ENCODE results near the gene CEP83. TPM values are rescaled to one million over a fixed set of nuclear protein-coding genes. Genes with fewer than 3 reads are reported as not detected.

Gene CEP83
- total RNA-seq, 1 experiment from 2014 or later: 19.2 TPM

GRCh38 chr12:94261786-94262185, 197.9 kb downstream of the CEP83 start:
- TF ChIP-seq ELF1 (IDR thresholded peaks at IDR 0.05; ENCODE audit: borderline replicate concordance, low read depth) (no peak), ATF3 (IDR thresholded peaks at IDR 0.05) (no peak), TCF7L2 (IDR thresholded peaks at IDR 0.05; ENCODE audit: borderline replicate concordance, extremely low read depth, insufficient read depth, insufficient read length) (no peak), EZH2phosphoT487 (IDR thresholded peaks at IDR 0.05; ENCODE audit: borderline replicate concordance) (no peak), SIN3A (IDR thresholded peaks at IDR 0.05; ENCODE audit: low read depth) (no peak), RAD21 (IDR thresholded peaks at IDR 0.05; ENCODE audit: low read depth) (no peak), FOSL1 (IDR thresholded peaks at IDR 0.05; ENCODE audit: low read depth) (no peak), EGR1 (IDR thresholded peaks at IDR 0.05; ENCODE audit: low read depth) (no peak), MAX (IDR thresholded peaks at IDR 0.05) (no peak), ZNF274 (IDR thresholded peaks at IDR 0.05; ENCODE audit: low read depth, low read length) (no peak), POLR2AphosphoS5 (IDR thresholded peaks at IDR 0.05; ENCODE audit: low read depth, low read length) (no peak), ZFX (IDR thresholded peaks at IDR 0.05) (no peak), JUND (IDR thresholded peaks at IDR 0.05) (no peak), POLR2A (IDR thresholded peaks at IDR 0.05; ENCODE audit: borderline replicate concordance, extremely low read depth, insufficient read depth, insufficient read length) (no peak), SRF (IDR thresholded peaks at IDR 0.05; ENCODE audit: low read depth) (no peak), CBX3 (IDR thresholded peaks at IDR 0.05; ENCODE audit: low read depth) (no peak), CEBPB (IDR thresholded peaks at IDR 0.05; ENCODE audit: low read depth) (no peak)
- TF ChIP-seq, protein P1, sequence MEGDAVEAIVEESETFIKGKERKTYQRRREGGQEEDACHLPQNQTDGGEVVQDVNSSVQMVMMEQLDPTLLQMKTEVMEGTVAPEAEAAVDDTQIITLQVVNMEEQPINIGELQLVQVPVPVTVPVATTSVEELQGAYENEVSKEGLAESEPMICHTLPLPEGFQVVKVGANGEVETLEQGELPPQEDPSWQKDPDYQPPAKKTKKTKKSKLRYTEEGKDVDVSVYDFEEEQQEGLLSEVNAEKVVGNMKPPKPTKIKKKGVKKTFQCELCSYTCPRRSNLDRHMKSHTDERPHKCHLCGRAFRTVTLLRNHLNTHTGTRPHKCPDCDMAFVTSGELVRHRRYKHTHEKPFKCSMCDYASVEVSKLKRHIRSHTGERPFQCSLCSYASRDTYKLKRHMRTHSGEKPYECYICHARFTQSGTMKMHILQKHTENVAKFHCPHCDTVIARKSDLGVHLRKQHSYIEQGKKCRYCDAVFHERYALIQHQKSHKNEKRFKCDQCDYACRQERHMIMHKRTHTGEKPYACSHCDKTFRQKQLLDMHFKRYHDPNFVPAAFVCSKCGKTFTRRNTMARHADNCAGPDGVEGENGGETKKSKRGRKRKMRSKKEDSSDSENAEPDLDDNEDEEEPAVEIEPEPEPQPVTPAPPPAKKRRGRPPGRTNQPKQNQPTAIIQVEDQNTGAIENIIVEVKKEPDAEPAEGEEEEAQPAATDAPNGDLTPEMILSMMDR (IDR thresholded peaks at IDR 0.05 in 2 of 3, conservative IDR thresholded peaks at IDR 0.05 in 1 of 3; ENCODE audit: borderline replicate concordance in 1 of 3, insufficient read depth in 1 of 3, low read depth in 2 of 3, low read length in 2 of 3): no peak
- Histone ChIP-seq H4K20me1 (ENCODE audit: insufficient read depth) (no peaks in the 10 kb centered on the region), H3K79me2 (ENCODE audit: insufficient read depth, low read length) (no peaks in the 10 kb centered on the region), H3K36me3 (ENCODE audit: control insufficient read depth in 1 of 2, insufficient read depth in 2 of 2, low read length in 2 of 2) (no peaks in the 10 kb centered on the region), H3K4me1 (ENCODE audit: control insufficient read depth in 1 of 2, insufficient read depth in 2 of 2, low read length in 2 of 2) (peaks cover 11 to 21% of the 10 kb centered on the region in 2 experiments), H3K27me3 (ENCODE audit: insufficient read depth, low read length) (no peaks in the 10 kb centered on the region), H3K4me2 (ENCODE audit: low read length) (peak overlapping the region; percentile 81), H2AFZ (ENCODE audit: low read depth, low read length, poor library complexity, severe bottlenecking) (peak overlapping the region; percentile 98), H3K27ac (ENCODE audit: low read depth, low read length) (no peak overlapping the region; the same call in 1 of the 2 replicates), H3K9ac (ENCODE audit: low read length) (0 out of 2 replicates have a peak overlapping the region, but pooled peaks have one; percentile 24), H3K9me2 (ENCODE audit: insufficient read depth) (no peaks in the 10 kb centered on the region), H3K9me3 (ENCODE audit: control insufficient read depth in 1 of 2, insufficient read depth in 1 of 2, low read depth in 1 of 2, low read length in 2 of 2) (no peaks in the 10 kb centered on the region), H3K4me3 (replicated peaks in 1 of 2; ENCODE audit: low read depth in 1 of 2, low read length in 2 of 2) (peak overlapping the region; percentile 37 to 57; a peak in 3 of 4 replicates)
- ChIA-PET RAD21 (ENCODE audit: low non-redundant PET in 1 of 2, low total read pairs in 2 of 2, uncharacterized antibody in 2 of 2, unreplicated experiment in 2 of 2) (no interaction called here), CTCF (no interaction called here), POLR2A (no interaction called here)
- no peak for DNase-seq (ENCODE audit: low read depth, low spot score)
- no TSS peak for BruUV-seq (replicated peaks)
- no peak for ATAC-seq
- intact Hi-C loops (cut with micrococcal nuclease): no loop called here

Data from HCT116 (cell line).